ENCODE measurements around the gene APOBEC4. TPM values are rescaled to one million over a fixed set of nuclear protein-coding genes. Genes with fewer than 3 reads are reported as not detected.

The APOBEC4 gene
- total and polyA plus RNA-seq, 2 of the 13 experiments (the other 11 are each of a cell fraction or from before 2014, with no cell fraction given): not detected

DNA sequence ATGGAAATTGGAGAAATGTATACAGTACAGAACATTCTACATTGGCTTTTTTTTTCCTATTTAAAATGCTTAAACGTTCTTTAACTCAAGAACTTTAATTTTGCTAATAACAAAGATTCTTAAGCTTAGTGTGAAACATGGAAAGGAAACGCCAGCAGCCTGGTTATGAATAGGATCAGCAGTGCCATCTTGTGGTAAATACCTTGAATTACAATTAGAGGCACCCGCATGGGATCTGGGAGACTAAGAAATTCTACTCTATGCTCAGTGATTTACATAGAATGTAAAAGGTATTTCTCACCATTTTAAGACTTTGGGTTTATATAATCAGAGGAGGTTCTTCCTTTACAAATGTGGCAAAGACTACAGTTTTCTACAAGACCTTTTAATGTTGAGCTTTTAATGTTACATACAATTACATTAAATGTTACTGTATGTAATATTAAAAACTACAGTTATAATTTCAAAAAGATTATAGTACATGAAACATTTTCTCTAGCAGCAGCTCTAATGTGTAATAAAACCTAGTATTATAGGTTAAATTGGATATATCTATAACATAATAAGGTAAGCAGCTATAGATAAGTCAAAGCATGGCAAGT lies 32.1 kb upstream of the APOBEC4 start:
- peak; percentile 18 for FAIRE-seq
- H3K27ac ChIP-seq (ENCODE audit: extremely low read length, insufficient read depth, low read length): no peak overlapping the region

More for the DNA sequence above, 32.1 kb upstream of the APOBEC4 start:
- POLR2A ChIA-PET: interaction anchor here (1.0 kb wide), 1 partner anchor 29 kb away, joined by 6 read pairs; no protein-coding TSS in a partner anchor
- no peaks in the 10 kb centered on the region for H3K9me3 ChIP-seq (ENCODE audit: low read length)
- H3K27me3 ChIP-seq (ENCODE audit: control insufficient read depth in 1 of 2, insufficient read depth in 2 of 2, low read length in 2 of 2): no peaks in the 10 kb centered on the region
- H4K20me1 ChIP-seq (ENCODE audit: insufficient read depth, low read length): no peaks in the 10 kb centered on the region
- no peak overlapping the region for H3K4me2 ChIP-seq (ENCODE audit: low read depth, low read length)
- no peaks in the 10 kb centered on the region for H3K4me1 ChIP-seq (ENCODE audit: insufficient read depth, low read length)
- no TSS peak for BruUV-seq (replicated peaks)
- H3K79me2 ChIP-seq (ENCODE audit: insufficient read depth, low read length): no peaks in the 10 kb centered on the region
- peak; percentile 46; the same call in 2 of the 3 replicates for ATAC-seq
- TF ChIP-seq, protein P1, sequence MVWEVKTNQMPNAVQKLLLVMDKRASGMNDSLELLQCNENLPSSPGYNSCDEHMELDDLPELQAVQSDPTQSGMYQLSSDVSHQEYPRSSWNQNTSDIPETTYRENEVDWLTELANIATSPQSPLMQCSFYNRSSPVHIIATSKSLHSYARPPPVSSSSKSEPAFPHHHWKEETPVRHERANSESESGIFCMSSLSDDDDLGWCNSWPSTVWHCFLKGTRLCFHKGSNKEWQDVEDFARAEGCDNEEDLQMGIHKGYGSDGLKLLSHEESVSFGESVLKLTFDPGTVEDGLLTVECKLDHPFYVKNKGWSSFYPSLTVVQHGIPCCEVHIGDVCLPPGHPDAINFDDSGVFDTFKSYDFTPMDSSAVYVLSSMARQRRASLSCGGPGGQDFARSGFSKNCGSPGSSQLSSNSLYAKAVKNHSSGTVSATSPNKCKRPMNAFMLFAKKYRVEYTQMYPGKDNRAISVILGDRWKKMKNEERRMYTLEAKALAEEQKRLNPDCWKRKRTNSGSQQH (CRISPR knock-in tag; IDR thresholded peaks at IDR 0.05; ENCODE audit: low read depth): no peak
- TF ChIP-seq TEAD3 (CRISPR knock-in tag; optimal IDR thresholded peaks at IDR 0.05; ENCODE audit: borderline replicate concordance) (no peak), SAP130 (CRISPR knock-in tag; IDR thresholded peaks at IDR 0.05; ENCODE audit: low read depth) (0 out of 2 replicates have a peak, but pooled peaks have one; percentile 12), ARID3A (IDR thresholded peaks at IDR 0.05; ENCODE audit: low read depth, low read length) (0 out of 2 replicates have a peak, but pooled peaks have one; percentile 24), STAG1 (CRISPR knock-in tag; IDR thresholded peaks at IDR 0.05) (peak; percentile 72), SMC3 (IDR thresholded peaks at IDR 0.05; ENCODE audit: low read length) (peak; percentile 90), CERS6 (CRISPR knock-in tag; IDR thresholded peaks at IDR 0.05) (no peak), RAD21 (CRISPR knock-in tag; IDR thresholded peaks at IDR 0.05) (peak; percentile 63; the same call in 1 of the 2 replicates)
- TF ChIP-seq, protein P2, sequence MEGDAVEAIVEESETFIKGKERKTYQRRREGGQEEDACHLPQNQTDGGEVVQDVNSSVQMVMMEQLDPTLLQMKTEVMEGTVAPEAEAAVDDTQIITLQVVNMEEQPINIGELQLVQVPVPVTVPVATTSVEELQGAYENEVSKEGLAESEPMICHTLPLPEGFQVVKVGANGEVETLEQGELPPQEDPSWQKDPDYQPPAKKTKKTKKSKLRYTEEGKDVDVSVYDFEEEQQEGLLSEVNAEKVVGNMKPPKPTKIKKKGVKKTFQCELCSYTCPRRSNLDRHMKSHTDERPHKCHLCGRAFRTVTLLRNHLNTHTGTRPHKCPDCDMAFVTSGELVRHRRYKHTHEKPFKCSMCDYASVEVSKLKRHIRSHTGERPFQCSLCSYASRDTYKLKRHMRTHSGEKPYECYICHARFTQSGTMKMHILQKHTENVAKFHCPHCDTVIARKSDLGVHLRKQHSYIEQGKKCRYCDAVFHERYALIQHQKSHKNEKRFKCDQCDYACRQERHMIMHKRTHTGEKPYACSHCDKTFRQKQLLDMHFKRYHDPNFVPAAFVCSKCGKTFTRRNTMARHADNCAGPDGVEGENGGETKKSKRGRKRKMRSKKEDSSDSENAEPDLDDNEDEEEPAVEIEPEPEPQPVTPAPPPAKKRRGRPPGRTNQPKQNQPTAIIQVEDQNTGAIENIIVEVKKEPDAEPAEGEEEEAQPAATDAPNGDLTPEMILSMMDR (CRISPR knock-in tag; IDR thresholded peaks at IDR 0.05): peak; percentile 73
- in situ Hi-C loops (cut with HindIII; ENCODE audit: extremely low pct_ligation_motif_present, low pct_unique_long_range_greater_than_20kb): no loop called here
- no peak overlapping the region for H3K4me3 ChIP-seq (replicated peaks in 1 of 3; ENCODE audit: insufficient read depth in 1 of 3, low read depth in 2 of 3, low read length in 3 of 3)
- peak; percentile 55 for DNase-seq (ENCODE audit: low spot score)
- intact Hi-C loops (cut with micrococcal nuclease; ENCODE audit: unreplicated experiment): loop anchor here (1.0 to 10.0 kb wide), 4 partner anchors 30 to 231 kb away; partner anchors contain the start of gene ARPC5
- H3K9ac ChIP-seq (ENCODE audit: insufficient read depth, low read depth, low read length): no peak overlapping the region
- 8% methylated on average over 3 of the region's 3 CpGs for WGBS (ENCODE audit: low lambda C conversion rate)
- H3K36me3 ChIP-seq (replicated peaks in 1 of 2; ENCODE audit: control insufficient read depth in 1 of 2, insufficient read depth in 2 of 2, low read length in 2 of 2): no peaks in the 10 kb centered on the region
- no peak overlapping the region for H2AFZ ChIP-seq (ENCODE audit: low read length)
- CTCF ChIA-PET (ENCODE audit: low intra/inter-chr PET ratio, low total read pairs): interaction anchor here (0.8 to 2.8 kb wide), 2 partner anchors 30 to 231 kb away, joined by 3 to 35 read pairs; no protein-coding TSS in a partner anchor
